WTC11 (cell line): Measurements from ENCODE around the gene KRR1. TPM values are rescaled to one million over a fixed set of nuclear protein-coding genes. Genes with fewer than 3 reads are reported as not detected.

ENCODE experiments used
- ATAC-seq: fragments of 200-7000 bp; cut with Tn5 transposase; 2 replicates; pipeline ENCODE4 v1.10.0; 2021; ENCODE audit warnings: mild to moderate bottlenecking, moderate library complexity
- CTCF ChIA-PET: fragments of 300-600 bp; sonication (Branson Sonifier 250); formaldehyde crosslinking; loops from one replicate; lab custom pipeline; 2021; ENCODE audit warnings: antibody characterized with exemption; lab: Charles Lee
- POLR2A ChIA-PET: fragments of 350-600 bp; sonication (Branson Sonifier 250); formaldehyde crosslinking; loops from one replicate; lab custom pipeline; 2021; ENCODE audit warnings: antibody characterized with exemption; lab: Charles Lee
- DNase-seq: peaks from one replicate; pipeline ENCODE4 v3.0.0; 2021; ENCODE audit warnings: low spot score
- H3K27ac Mint-ChIP-seq: 2 replicates; pipeline ENCODE4 v1.8.0; 2021; ENCODE audit warnings: mixed read lengths
- H3K27me3 Mint-ChIP-seq: 2 replicates; pipeline ENCODE4 v1.8.0; 2021; ENCODE audit warnings: low read depth, mild to moderate bottlenecking, moderate library complexity, mixed read lengths
- H3K36me3 Mint-ChIP-seq: 2 replicates; pipeline ENCODE4 v1.8.0; 2021; ENCODE audit warnings: mixed read lengths
- H3K4me1 Mint-ChIP-seq: 2 replicates; pipeline ENCODE4 v1.8.0; 2022; ENCODE audit warnings: mixed read lengths
- H3K4me3 Mint-ChIP-seq: 2 replicates; pipeline ENCODE4 v1.8.0; 2021; ENCODE audit warnings: mild to moderate bottlenecking, moderate library complexity, mixed read lengths
- H3K9me3 Mint-ChIP-seq: 2 replicates; pipeline ENCODE4 v1.8.0; 2021; ENCODE audit warnings: mixed read lengths
- ATF1 ChIP-seq: sonication (generic); formaldehyde crosslinking; IDR thresholded peaks from 2 replicates; pipeline ENCODE4 v1.8.1; 2023; ENCODE audit warnings: mild to moderate bottlenecking, moderate library complexity, missing genetic modification reagents
- CREB1 ChIP-seq: sonication (generic); formaldehyde crosslinking; IDR thresholded peaks from 2 replicates; pipeline ENCODE4 v1.8.0; 2023; ENCODE audit warnings: mild to moderate bottlenecking, missing genetic modification reagents
- EMX1 ChIP-seq: fragments of 250-450 bp; sonication (Bioruptor Pico); IDR thresholded peaks from 2 replicates; pipeline ENCODE4 v1.8.0; 2021; ENCODE audit warnings: mild to moderate bottlenecking
- ETV6 ChIP-seq: sonication (generic); formaldehyde crosslinking; IDR thresholded peaks from 2 replicates; pipeline ENCODE4 v1.8.1; 2022; ENCODE audit warnings: mild to moderate bottlenecking, missing genetic modification reagents
- GABPB1 ChIP-seq: sonication (generic); formaldehyde crosslinking; IDR thresholded peaks from 2 replicates; pipeline ENCODE4 v1.8.1; 2023; ENCODE audit warnings: mild to moderate bottlenecking, missing genetic modification reagents
- JUN ChIP-seq: sonication (generic); formaldehyde crosslinking; IDR thresholded peaks from 2 replicates; pipeline ENCODE4 v1.8.0; 2023; ENCODE audit warnings: mild to moderate bottlenecking, missing genetic modification reagents
- MXD4 ChIP-seq: fragments of 250-450 bp; sonication (Bioruptor Pico); IDR thresholded peaks from 2 replicates; pipeline ENCODE4 v1.8.0; 2021; ENCODE audit warnings: mild to moderate bottlenecking, moderate library complexity, borderline replicate concordance
- NFYB ChIP-seq: sonication (generic); formaldehyde crosslinking; conservative IDR thresholded peaks from 2 replicates; pipeline ENCODE4 v1.8.0; 2022; ENCODE audit warnings: low read depth, missing genetic modification reagents
- NR1H2 ChIP-seq: sonication (generic); formaldehyde crosslinking; IDR thresholded peaks from 2 replicates; pipeline ENCODE4 v1.9.0; 2021; ENCODE audit warnings: mild to moderate bottlenecking, moderate library complexity, missing genetic modification reagents
- PRRX2 ChIP-seq: fragments of 250-450 bp; sonication (Bioruptor Pico); IDR thresholded peaks from 2 replicates; pipeline ENCODE4 v1.8.0; 2021; ENCODE audit warnings: mild to moderate bottlenecking
- RORB ChIP-seq: fragments of 250-450 bp; sonication (Bioruptor Pico); IDR thresholded peaks from 2 replicates; pipeline ENCODE4 v1.9.0; 2021; ENCODE audit warnings: mild to moderate bottlenecking
- SMAD3 ChIP-seq: sonication (generic); formaldehyde crosslinking; IDR thresholded peaks from 2 replicates; pipeline ENCODE4 v1.8.0; 2022; ENCODE audit warnings: missing genetic modification reagents, mild to moderate bottlenecking, borderline replicate concordance
- SOX15 ChIP-seq: fragments of 250-450 bp; sonication (Bioruptor Pico); IDR thresholded peaks from 2 replicates; pipeline ENCODE4 v1.9.0; 2021; ENCODE audit warnings: mild to moderate bottlenecking
- SP1 ChIP-seq: sonication (generic); formaldehyde crosslinking; conservative IDR thresholded peaks from 2 replicates; pipeline ENCODE4 v1.8.1; 2022; ENCODE audit warnings: missing genetic modification reagents
- TEAD4 ChIP-seq: sonication (generic); formaldehyde crosslinking; IDR thresholded peaks from 2 replicates; pipeline ENCODE4 v1.8.0; 2022; ENCODE audit warnings: mild to moderate bottlenecking, missing genetic modification reagents
- ZBTB21 ChIP-seq: sonication (generic); formaldehyde crosslinking; IDR thresholded peaks from 2 replicates; pipeline ENCODE4 v1.8.1; 2023; ENCODE audit warnings: mild to moderate bottlenecking, missing genetic modification reagents, borderline replicate concordance
- ZNF138 ChIP-seq: sonication (generic); formaldehyde crosslinking; conservative IDR thresholded peaks from 2 replicates; pipeline ENCODE4 v1.8.1; 2022; ENCODE audit warnings: mild to moderate bottlenecking, moderate library complexity, missing genetic modification reagents
- ZNF219 ChIP-seq: sonication (generic); formaldehyde crosslinking; IDR thresholded peaks from 2 replicates; pipeline ENCODE4 v1.8.0; 2023; ENCODE audit warnings: missing genetic modification reagents, mild to moderate bottlenecking, borderline replicate concordance
- ZNF263 ChIP-seq: sonication (generic); formaldehyde crosslinking; IDR thresholded peaks from 2 replicates; pipeline ENCODE4 v1.8.1; 2022; ENCODE audit warnings: low read depth, mild to moderate bottlenecking, moderate library complexity, missing genetic modification reagents
- ZNF396 ChIP-seq: fragments of 250-450 bp; sonication (Bioruptor Pico); IDR thresholded peaks from 2 replicates; pipeline ENCODE4 v1.8.0; 2021; ENCODE audit warnings: mild to moderate bottlenecking, moderate library complexity, borderline replicate concordance
- ZNF416 ChIP-seq: fragments of 250-450 bp; sonication (Bioruptor Pico); IDR thresholded peaks from 2 replicates; pipeline ENCODE4 v1.9.0; 2021; ENCODE audit warnings: mild to moderate bottlenecking, inconsistent platforms
- ZNF671 ChIP-seq: fragments of 250-450 bp; sonication (Bioruptor Pico); IDR thresholded peaks from 2 replicates; pipeline ENCODE4 v1.8.0; 2021; ENCODE audit warnings: mild to moderate bottlenecking
- total RNA-seq: library from RNA; stranded (reverse); gene quantifications from 3 replicates; pipeline ENCODE4 v1.2.3, GENCODE V29; 2021
- TF ChIP-seq, protein P1 (sequence below): sonication (generic); formaldehyde crosslinking; IDR thresholded peaks from 2 replicates; pipeline ENCODE4 v1.8.1; 2022; ENCODE audit warnings: low read depth, mild to moderate bottlenecking, moderate library complexity, missing genetic modification reagents, borderline replicate concordance
- TF ChIP-seq, protein P2 (sequence below): fragments of 250-450 bp; sonication (Bioruptor Pico); IDR thresholded peaks from 2 replicates; pipeline ENCODE4 v2.1.2; 2022; ENCODE audit warnings: mild to moderate bottlenecking, moderate library complexity
- TF ChIP-seq, protein P3 (sequence below): sonication (generic); formaldehyde crosslinking; IDR thresholded peaks from 2 replicates; pipeline ENCODE4 v1.8.1; 2022; ENCODE audit warnings: mild to moderate bottlenecking, moderate library complexity, missing genetic modification reagents
- TF ChIP-seq, protein P4 (sequence below): sonication (generic); formaldehyde crosslinking; IDR thresholded peaks from 2 replicates; pipeline ENCODE4 v1.8.0; 2023; ENCODE audit warnings: missing genetic modification reagents
- TF ChIP-seq, protein P5 (sequence below): sonication (generic); formaldehyde crosslinking; conservative IDR thresholded peaks from 2 replicates; pipeline ENCODE4 v1.8.1; 2022; ENCODE audit warnings: mild to moderate bottlenecking, missing genetic modification reagents

Gene KRR1
- total RNA-seq, 1 experiment from 2014 or later, result 59.6 TPM

DNA sequence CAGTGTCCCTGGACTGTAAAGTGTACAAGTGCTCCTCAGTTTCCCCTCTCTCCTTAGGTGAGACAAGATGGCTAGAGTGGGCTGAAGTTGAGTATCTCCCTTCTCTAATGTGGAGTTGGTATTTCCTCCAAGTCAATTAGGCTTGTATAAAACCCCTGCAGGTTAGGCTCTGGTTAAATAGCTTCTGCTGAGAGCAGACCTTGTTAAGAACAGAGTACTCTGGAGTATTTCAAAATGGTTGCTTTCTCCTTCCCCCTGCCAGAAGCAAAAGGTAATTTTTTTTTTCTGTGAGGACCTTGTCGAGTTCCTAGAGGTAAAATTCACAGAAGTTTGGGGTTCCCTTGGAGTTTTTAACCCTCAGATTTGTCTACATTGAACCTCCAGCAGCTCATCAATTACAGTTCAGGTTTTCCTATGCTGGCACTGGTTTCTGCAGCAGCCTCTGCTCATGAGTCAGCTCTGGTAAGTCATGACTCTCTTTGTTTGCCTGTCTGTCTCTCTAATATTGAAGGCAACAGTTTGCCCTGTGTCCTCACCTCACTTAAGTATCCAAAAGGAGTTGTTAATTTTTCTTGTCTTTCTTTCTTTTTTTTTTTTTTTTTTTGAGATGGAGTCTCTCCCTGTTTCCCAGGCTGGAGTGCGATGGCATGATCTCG, 58.6 kb downstream of the KRR1 start (continued):
- no peak for TF ChIP-seq GABPB1 (CRISPR knock-in tag)

DNA sequence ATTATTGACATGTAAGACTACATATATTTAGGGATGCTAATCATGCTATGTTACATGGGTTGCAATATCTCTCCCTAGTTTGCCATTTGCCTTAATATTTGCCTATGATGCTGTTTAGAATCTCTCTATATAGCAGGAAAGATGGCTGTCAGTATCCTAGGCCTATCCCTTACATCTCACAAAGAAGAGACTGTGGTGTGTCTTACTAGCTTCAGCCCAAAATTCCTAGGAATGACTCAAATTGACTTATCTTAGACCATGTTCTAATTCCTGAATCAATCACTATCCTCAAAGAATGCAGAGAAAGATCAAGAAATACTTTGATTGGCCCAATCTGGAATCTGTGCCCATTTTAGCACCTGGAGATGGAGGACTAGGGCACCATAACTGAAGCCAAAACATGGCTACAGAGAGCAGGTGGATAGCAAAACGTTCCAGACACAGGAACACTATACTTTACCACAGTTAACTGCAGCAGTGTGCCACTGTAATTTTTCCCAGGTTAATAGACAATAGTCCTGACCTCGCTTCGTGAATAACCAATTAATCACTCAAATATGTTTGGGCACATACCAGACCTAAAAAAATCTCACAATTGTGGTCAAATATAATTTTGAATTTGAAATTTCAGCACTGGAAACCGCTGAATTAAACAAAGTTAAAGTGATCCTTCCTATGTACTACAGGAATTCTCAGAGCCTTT, 63.6 kb downstream of the KRR1 start:
- ChIA-PET CTCF (no interaction called here), POLR2A (no interaction called here)
- H3K27ac Mint-ChIP-seq, result no peak overlapping the region
- H3K9me3 Mint-ChIP-seq, result peaks cover 9% of the 10 kb centered on the region
- H3K27me3 Mint-ChIP-seq, result no peaks in the 10 kb centered on the region
- ATAC-seq, result no peak
- TF ChIP-seq ZNF138, result no peak
- TF ChIP-seq ZNF219 (CRISPR knock-in tag), result no peak
- TF ChIP-seq CREB1 (CRISPR knock-in tag), result no peak
- TF ChIP-seq JUN, result no peak
- TF ChIP-seq, protein P1, sequence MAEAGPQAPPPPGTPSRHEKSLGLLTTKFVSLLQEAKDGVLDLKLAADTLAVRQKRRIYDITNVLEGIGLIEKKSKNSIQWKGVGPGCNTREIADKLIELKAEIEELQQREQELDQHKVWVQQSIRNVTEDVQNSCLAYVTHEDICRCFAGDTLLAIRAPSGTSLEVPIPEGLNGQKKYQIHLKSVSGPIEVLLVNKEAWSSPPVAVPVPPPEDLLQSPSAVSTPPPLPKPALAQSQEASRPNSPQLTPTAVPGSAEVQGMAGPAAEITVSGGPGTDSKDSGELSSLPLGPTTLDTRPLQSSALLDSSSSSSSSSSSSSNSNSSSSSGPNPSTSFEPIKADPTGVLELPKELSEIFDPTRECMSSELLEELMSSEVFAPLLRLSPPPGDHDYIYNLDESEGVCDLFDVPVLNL (CRISPR knock-in tag), result no peak
- TF ChIP-seq ZNF671 (CRISPR knock-in tag), result no peak
- TF ChIP-seq, protein P2, sequence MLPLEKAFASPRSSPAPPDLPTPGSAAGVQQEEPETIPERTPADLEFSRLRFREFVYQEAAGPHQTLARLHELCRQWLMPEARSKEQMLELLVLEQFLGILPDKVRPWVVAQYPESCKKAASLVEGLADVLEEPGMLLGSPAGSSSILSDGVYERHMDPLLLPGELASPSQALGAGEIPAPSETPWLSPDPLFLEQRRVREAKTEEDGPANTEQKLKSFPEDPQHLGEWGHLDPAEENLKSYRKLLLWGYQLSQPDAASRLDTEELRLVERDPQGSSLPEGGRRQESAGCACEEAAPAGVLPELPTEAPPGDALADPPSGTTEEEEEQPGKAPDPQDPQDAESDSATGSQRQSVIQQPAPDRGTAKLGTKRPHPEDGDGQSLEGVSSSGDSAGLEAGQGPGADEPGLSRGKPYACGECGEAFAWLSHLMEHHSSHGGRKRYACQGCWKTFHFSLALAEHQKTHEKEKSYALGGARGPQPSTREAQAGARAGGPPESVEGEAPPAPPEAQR (CRISPR knock-in tag), result no peak
- TF ChIP-seq NFYB (CRISPR knock-in tag), result no peak
- TF ChIP-seq ETV6, result no peak
- TF ChIP-seq, protein P3, sequence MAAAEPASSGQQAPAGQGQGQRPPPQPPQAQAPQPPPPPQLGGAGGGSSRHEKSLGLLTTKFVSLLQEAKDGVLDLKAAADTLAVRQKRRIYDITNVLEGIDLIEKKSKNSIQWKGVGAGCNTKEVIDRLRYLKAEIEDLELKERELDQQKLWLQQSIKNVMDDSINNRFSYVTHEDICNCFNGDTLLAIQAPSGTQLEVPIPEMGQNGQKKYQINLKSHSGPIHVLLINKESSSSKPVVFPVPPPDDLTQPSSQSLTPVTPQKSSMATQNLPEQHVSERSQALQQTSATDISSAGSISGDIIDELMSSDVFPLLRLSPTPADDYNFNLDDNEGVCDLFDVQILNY, result no peak
- no peak for TF ChIP-seq TEAD4 (CRISPR knock-in tag)
- no peak for TF ChIP-seq ATF1 (CRISPR knock-in tag)
- no peak for TF ChIP-seq ZNF263
- TF ChIP-seq, protein P4, sequence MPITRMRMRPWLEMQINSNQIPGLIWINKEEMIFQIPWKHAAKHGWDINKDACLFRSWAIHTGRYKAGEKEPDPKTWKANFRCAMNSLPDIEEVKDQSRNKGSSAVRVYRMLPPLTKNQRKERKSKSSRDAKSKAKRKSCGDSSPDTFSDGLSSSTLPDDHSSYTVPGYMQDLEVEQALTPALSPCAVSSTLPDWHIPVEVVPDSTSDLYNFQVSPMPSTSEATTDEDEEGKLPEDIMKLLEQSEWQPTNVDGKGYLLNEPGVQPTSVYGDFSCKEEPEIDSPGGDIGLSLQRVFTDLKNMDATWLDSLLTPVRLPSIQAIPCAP, result no peak
- no peak for TF ChIP-seq SMAD3 (CRISPR knock-in tag)
- TF ChIP-seq EMX1 (CRISPR knock-in tag), result no peak
- no peak for TF ChIP-seq ZBTB21 (CRISPR knock-in tag)
- no peaks in the 10 kb centered on the region for H3K4me1 Mint-ChIP-seq
- H3K4me3 Mint-ChIP-seq, result no peak overlapping the region
- H3K36me3 Mint-ChIP-seq, result peaks cover 2% of the 10 kb centered on the region; the same call in 1 of the 2 replicates
- DNase-seq, result no peak

DNA sequence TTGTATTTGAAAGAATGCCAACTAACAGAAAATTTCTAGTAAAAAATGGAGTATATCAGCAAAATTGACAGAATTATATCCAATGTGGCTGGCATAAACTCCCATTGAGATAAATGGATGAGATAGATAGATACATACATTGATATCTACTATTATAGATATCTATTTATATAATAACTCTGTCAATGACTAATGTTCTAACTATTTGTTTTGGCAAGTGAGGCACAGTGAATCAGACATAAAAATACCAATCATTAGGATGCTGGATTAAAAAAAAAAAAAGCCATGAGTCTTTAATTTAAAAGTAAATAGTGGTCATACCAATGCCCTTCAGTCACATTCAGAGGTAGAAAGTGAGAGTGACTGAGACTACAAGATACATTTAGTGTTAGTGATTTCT, 64.6 kb downstream of the KRR1 start:
- POLR2A ChIA-PET, result no interaction called here
- H3K36me3 Mint-ChIP-seq, result peaks cover 11% of the 10 kb centered on the region
- peaks cover 19% of the 10 kb centered on the region for H3K9me3 Mint-ChIP-seq
- CTCF ChIA-PET, result no interaction called here
- H3K4me3 Mint-ChIP-seq, result no peak overlapping the region
- no peaks in the 10 kb centered on the region for H3K4me1 Mint-ChIP-seq
- no peak overlapping the region for H3K27ac Mint-ChIP-seq
- no peaks in the 10 kb centered on the region for H3K27me3 Mint-ChIP-seq
- DNase-seq (no peak), ATAC-seq (no peak)
- TF ChIP-seq MXD4 (no peak), ZNF219 (CRISPR knock-in tag) (no peak), ZNF671 (CRISPR knock-in tag) (no peak), ZNF396 (no peak), SOX15 (CRISPR knock-in tag) (no peak), NR1H2 (no peak), ZNF416 (CRISPR knock-in tag) (no peak), PRRX2 (CRISPR knock-in tag) (no peak), RORB (no peak), SP1 (CRISPR knock-in tag) (no peak)
- TF ChIP-seq, protein P4, result no peak
- TF ChIP-seq, protein P5, sequence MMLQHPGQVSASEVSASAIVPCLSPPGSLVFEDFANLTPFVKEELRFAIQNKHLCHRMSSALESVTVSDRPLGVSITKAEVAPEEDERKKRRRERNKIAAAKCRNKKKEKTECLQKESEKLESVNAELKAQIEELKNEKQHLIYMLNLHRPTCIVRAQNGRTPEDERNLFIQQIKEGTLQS (CRISPR knock-in tag), result no peak
